HepG2 (cell line): ENCODE data around the gene ZMYND10. TPM values are rescaled to one million over a fixed set of nuclear protein-coding genes. Genes with fewer than 3 reads are reported as not detected.

Source experiments
- E2F2 ChIP-seq: sonication (generic); formaldehyde crosslinking; IDR thresholded peaks from 2 replicates; pipeline ENCODE4 v1.4.0; 2020; ENCODE audit warnings: missing genetic modification reagents, borderline replicate concordance
- FOXP4 ChIP-seq: sonication (generic); formaldehyde crosslinking; IDR thresholded peaks from 2 replicates; pipeline ENCODE4 v1.4.0; 2020; ENCODE audit warnings: missing genetic modification reagents
- HOXA5 ChIP-seq: sonication (generic); formaldehyde crosslinking; IDR thresholded peaks from 2 replicates; pipeline ENCODE4 v1.4.0; 2020; ENCODE audit warnings: missing genetic modification reagents
- ISL2 ChIP-seq: sonication (generic); formaldehyde crosslinking; IDR thresholded peaks from 2 replicates; pipeline ENCODE4 v1.5.0; 2020; ENCODE audit warnings: missing genetic modification reagents
- MAZ ChIP-seq, 2 experiments: sonication (generic) in 1 of 2; formaldehyde crosslinking in 1 of 2; IDR thresholded peaks; 2 replicates each; pipeline versions ENCODE4 v1.5.0 to v1.6.1; 2012 to 2020; ENCODE audit warnings: low read depth in 2 of 2, mild to moderate bottlenecking in 2 of 2, borderline replicate concordance in 1 of 2, improper control_type of control experiment in 1 of 2, low read length in 1 of 2, missing genetic modification reagents in 1 of 2, moderate library complexity in 1 of 2
- MTF2 ChIP-seq: sonication (generic); formaldehyde crosslinking; IDR thresholded peaks from 2 replicates; pipeline ENCODE4 v1.5.0; 2020; ENCODE audit warnings: missing genetic modification reagents, borderline replicate concordance
- RARA ChIP-seq: IDR thresholded peaks from 2 replicates; pipeline ENCODE4 v1.6.1; 2016; ENCODE audit warnings: missing genetic modification reagents, missing compliant biosample characterization
- SIX1 ChIP-seq: sonication (generic); formaldehyde crosslinking; IDR thresholded peaks from 2 replicates; pipeline ENCODE4 v1.4.0; 2020; ENCODE audit warnings: missing genetic modification reagents, borderline replicate concordance
- SMAD3 ChIP-seq: sonication (generic); formaldehyde crosslinking; IDR thresholded peaks from 2 replicates; pipeline ENCODE4 v1.4.0; 2020; ENCODE audit warnings: missing genetic modification reagents
- SNAPC2 ChIP-seq: sonication (generic); formaldehyde crosslinking; IDR thresholded peaks from 2 replicates; pipeline ENCODE4 v1.8.1; 2022; ENCODE audit warnings: mild to moderate bottlenecking, missing genetic modification reagents
- SOX6 ChIP-seq, 2 experiments: fragments of 450-650 bp in 1 of 2; sonication (generic) in 1 of 2; formaldehyde crosslinking in 1 of 2; IDR thresholded peaks; 2 replicates each; pipeline versions ENCODE4 v1.4.0 to v1.6.1; 2017 to 2020; ENCODE audit warnings: antibody characterized with exemption in 1 of 2, mild to moderate bottlenecking in 1 of 2, missing genetic modification reagents in 1 of 2
- SSRP1 ChIP-seq: IDR thresholded peaks from 2 replicates; pipeline ENCODE4 v1.6.1; 2016; ENCODE audit warnings: control low read depth
- ZBTB46 ChIP-seq: sonication (generic); formaldehyde crosslinking; IDR thresholded peaks from 2 replicates; pipeline ENCODE4 v1.4.0; 2020; ENCODE audit warnings: mild to moderate bottlenecking, missing genetic modification reagents, borderline replicate concordance
- ZFX ChIP-seq: sonication (generic); formaldehyde crosslinking; IDR thresholded peaks from 2 replicates; pipeline ENCODE4 v1.4.0; 2020; ENCODE audit warnings: mild to moderate bottlenecking, low read depth, missing genetic modification reagents, moderate library complexity
- ZNF124 ChIP-seq: sonication (generic); formaldehyde crosslinking; IDR thresholded peaks from 2 replicates; pipeline ENCODE4 v1.4.0; 2020; ENCODE audit warnings: missing genetic modification reagents
- ZNF143 ChIP-seq: sonication (generic); formaldehyde crosslinking; IDR thresholded peaks from 2 replicates; pipeline ENCODE4 v1.4.0; 2020; ENCODE audit warnings: missing genetic modification reagents
- ZNF331 ChIP-seq: sonication (generic); formaldehyde crosslinking; IDR thresholded peaks from 2 replicates; pipeline ENCODE4 v1.4.0; 2020; ENCODE audit warnings: missing genetic modification reagents
- ZNF547 ChIP-seq: sonication (generic); formaldehyde crosslinking; IDR thresholded peaks from 2 replicates; pipeline ENCODE4 v1.5.1; 2020; ENCODE audit warnings: mild to moderate bottlenecking, missing genetic modification reagents
- ZNF564 ChIP-seq: sonication (generic); formaldehyde crosslinking; IDR thresholded peaks from 2 replicates; pipeline ENCODE4 v1.8.1; 2023; ENCODE audit warnings: mild to moderate bottlenecking, missing genetic modification reagents
- ZNF7 ChIP-seq: IDR thresholded peaks from 2 replicates; pipeline ENCODE4 v1.6.1; 2016; ENCODE audit warnings: missing biosample characterization, missing genetic modification reagents
- ZNF800 ChIP-seq: sonication (generic); formaldehyde crosslinking; IDR thresholded peaks from 2 replicates; pipeline ENCODE4 v1.4.0; 2020; ENCODE audit warnings: missing genetic modification reagents
- ZSCAN31 ChIP-seq: sonication (generic); formaldehyde crosslinking; IDR thresholded peaks from 2 replicates; pipeline ENCODE4 v1.5.0; 2020; ENCODE audit warnings: low read depth, mild to moderate bottlenecking, missing genetic modification reagents
- polyA plus RNA-seq, 8 experiments: library from polyadenylated mRNA; depleted of rRNA in 3 of 8; stranded (reverse) in 7 of 8; unstranded in 1 of 8; fragments of >200 nt; fragmentation: Illumina TruSeq in 4 of 8; extraction: Trizol in 4 of 8; gene quantifications; 2 replicates each; pipeline versions ENCODE4 v1.2.1 to v1.2.3, GENCODE V29; 2011 to 2016; ENCODE audit warnings: low read depth in 4 of 8, missing spikeins in 1 of 8, mixed read lengths in 1 of 8; ENCODE audit not compliant: insufficient read depth in 1 of 8
- total RNA-seq, 5 experiments: library from RNA; depleted of rRNA; stranded (reverse); fragments of >200 nt; fragmentation: Illumina TruSeq; extraction: Trizol; gene quantifications; 2 replicates each; pipeline ENCODE4 v1.2.3, GENCODE V29; 2016; ENCODE audit warnings: low read depth in 1 of 5

Gene ZMYND10
- total and polyA plus RNA-seq, 2 of the 13 experiments (the other 11 are each of a cell fraction or from before 2014, with no cell fraction given) = 0.60 to 0.74 TPM

GRCh38 chr3:50321336-50322114, 24.0 kb downstream of the ZMYND10 start (continued):
- peak; percentile 86; the same call in 1 of the 2 replicates for TF ChIP-seq MAZ (IDR thresholded peaks at IDR 0.05; ENCODE audit: borderline replicate concordance, low read depth, low read length)
- TF ChIP-seq MAZ (CRISPR knock-in tag; IDR thresholded peaks at IDR 0.05; ENCODE audit: low read depth) = peak; percentile 41; the same call in 1 of the 2 replicates
- peak; percentile 75 for TF ChIP-seq E2F2
- 0 out of 2 replicates have a peak, but pooled peaks have one; percentile 34 for TF ChIP-seq ZNF7 (CRISPR knock-in tag)
- 0 out of 2 replicates have a peak, but pooled peaks have one; percentile 26 for TF ChIP-seq ZNF124 (CRISPR knock-in tag)
- TF ChIP-seq ZNF800 (CRISPR knock-in tag) = 0 out of 2 replicates have a peak, but pooled peaks have one; percentile 10
- TF ChIP-seq FOXP4 (CRISPR knock-in tag) = peak; percentile 54
- TF ChIP-seq SIX1 = 0 out of 2 replicates have a peak, but pooled peaks have one; percentile 10
- 0 out of 2 replicates have a peak, but pooled peaks have one; percentile 32 for TF ChIP-seq SSRP1
- TF ChIP-seq SNAPC2 (CRISPR knock-in tag) = no peak
- TF ChIP-seq ZBTB46 (CRISPR knock-in tag) = no peak
- TF ChIP-seq ZNF564 (CRISPR knock-in tag) = peak; percentile 44; the same call in 1 of the 2 replicates
- TF ChIP-seq ZSCAN31 (CRISPR knock-in tag) = 0 out of 2 replicates have a peak, but pooled peaks have one; percentile 43
- TF ChIP-seq HOXA5 (CRISPR knock-in tag) = 0 out of 2 replicates have a peak, but pooled peaks have one; percentile 56
- no peak for TF ChIP-seq ZNF547
- TF ChIP-seq ZFX = peak; percentile 74
- peak; percentile 52; the same call in 1 of the 2 replicates for TF ChIP-seq ZNF331 (CRISPR knock-in tag)
- TF ChIP-seq ZNF143 (CRISPR knock-in tag) = peak; percentile 6; the same call in 1 of the 2 replicates
- peak; percentile 39; the same call in 1 of the 2 replicates for TF ChIP-seq SMAD3 (CRISPR knock-in tag)
- no peak for TF ChIP-seq MTF2 (CRISPR knock-in tag)
- peak; percentile 62; the same call in 1 of the 2 replicates for TF ChIP-seq ISL2 (CRISPR knock-in tag)
- no peak for TF ChIP-seq SOX6 (IDR thresholded peaks at IDR 0.05)
- TF ChIP-seq SOX6 (CRISPR knock-in tag; IDR thresholded peaks at IDR 0.05) = peak; percentile 74
- TF ChIP-seq RARA (CRISPR knock-in tag) = peak; percentile 47
